OCI-M2 (cell line): Measurements from ENCODE around the gene PDE4D.

ENCODE experiments used
- DNase-seq: peaks from one replicate; lab custom pipeline; 2025; ENCODE audit not compliant: unreplicated experiment; lab: John Stamatoyannopoulos, UW

The PDE4D gene

GRCh38 chr5:59268756-59269415, 624.6 kb downstream of the PDE4D start:
- no peak for DNase-seq

GRCh38 chr5:59267033-59267432, 626.5 kb downstream of the PDE4D start:
- DNase-seq, result no peak

GRCh38 chr5:59266410-59266809, 627.1 kb downstream of the PDE4D start:
- no peak for DNase-seq

- no peak for DNase-seq
Measured at GRCh38 chr5:59264639-59265245, 628.8 kb downstream of the PDE4D start.

- no peak for DNase-seq
Measured at GRCh38 chr5:59264013-59264412, 629.5 kb downstream of the PDE4D start.

GRCh38 chr5:59261969-59262368, 631.6 kb downstream of the PDE4D start:
- DNase-seq, result no peak

GRCh38 chr5:59260973-59261372, 632.6 kb downstream of the PDE4D start:
- DNase-seq, result no peak

GRCh38 chr5:59260200-59260599, 633.3 kb downstream of the PDE4D start:
- DNase-seq, result no peak

- DNase-seq, result no peak
Measured at GRCh38 chr5:59259237-59259636, 634.3 kb downstream of the PDE4D start.

- DNase-seq, result no peak
Measured at GRCh38 chr5:59257488-59258400, 635.8 kb downstream of the PDE4D start.

GRCh38 chr5:59256331-59256730, 637.2 kb downstream of the PDE4D start:
- DNase-seq, result no peak

GRCh38 chr5:59254055-59254687, 639.4 kb downstream of the PDE4D start:
- no peak for DNase-seq

- no peak for DNase-seq
Measured at GRCh38 chr5:59253625-59254024, 639.9 kb downstream of the PDE4D start.

GRCh38 chr5:59251627-59252026, 641.9 kb downstream of the PDE4D start:
- DNase-seq, result no peak

GRCh38 chr5:59249726-59250125, 643.8 kb downstream of the PDE4D start:
- DNase-seq, result no peak

- no peak for DNase-seq
Measured at GRCh38 chr5:59249160-59249559, 644.4 kb downstream of the PDE4D start.

GRCh38 chr5:59246882-59247281, 646.6 kb downstream of the PDE4D start:
- DNase-seq, result no peak

- DNase-seq, result no peak
Measured at GRCh38 chr5:59246145-59246869, 647.2 kb downstream of the PDE4D start.

- no peak for DNase-seq
Measured at GRCh38 chr5:59245198-59245597, 648.3 kb downstream of the PDE4D start.

GRCh38 chr5:59241552-59241951, 652.0 kb downstream of the PDE4D start:
- no peak for DNase-seq

- no peak for DNase-seq
Measured at GRCh38 chr5:59241119-59241518, 652.4 kb downstream of the PDE4D start.
